NCI-H524 treated with DMSO at 0.1 percent for 48 hours (cell line): ENCODE measurements around the gene NEDD9.

Experiments used
- DNase-seq: peaks from one replicate; lab custom pipeline; 2025; lab: John Stamatoyannopoulos, UW

NEDD9 gene

DNA sequence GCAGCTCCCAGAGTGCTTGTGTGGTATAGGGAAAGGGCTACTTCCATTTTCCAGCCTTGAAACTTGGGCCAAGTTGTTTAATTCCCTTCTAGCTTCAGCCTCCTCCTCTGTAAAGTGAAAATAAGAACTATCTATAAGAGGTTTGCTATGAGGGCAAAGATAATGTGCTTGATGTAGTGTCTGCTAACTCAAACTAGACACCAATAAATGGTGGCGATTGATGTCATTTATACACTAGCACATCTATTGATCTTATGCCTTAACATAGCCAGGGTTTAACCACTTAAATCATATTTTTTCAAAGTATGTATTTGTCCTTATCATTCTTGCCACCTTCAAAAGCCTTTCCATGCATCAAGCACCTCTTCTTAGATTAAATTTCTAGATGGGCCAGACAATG, 55.2 kb downstream of the NEDD9 start:
- no peak for DNase-seq

DNA sequence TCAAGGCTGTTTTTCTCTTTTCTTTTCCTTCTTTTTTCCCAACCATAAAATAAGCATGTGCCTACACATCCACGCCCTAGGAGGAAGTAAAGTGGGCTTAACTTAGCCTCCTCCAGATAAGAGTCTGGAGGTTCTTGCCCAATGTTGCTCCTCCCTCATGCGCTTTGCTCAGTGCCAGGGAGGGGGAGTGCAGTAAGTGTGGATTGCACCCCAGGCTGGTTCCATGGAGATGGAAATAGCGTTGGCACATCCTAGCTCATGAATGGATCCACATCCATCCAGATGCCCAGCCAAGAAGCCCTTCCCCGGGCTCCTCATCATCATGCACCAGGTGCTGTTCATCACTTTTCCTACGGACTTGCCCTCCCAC, 58.2 kb downstream of the NEDD9 start:
- DNase-seq: no peak

- no peak for DNase-seq
Measured at GRCh38 chr6:11172501-11173327, 59.8 kb downstream of the NEDD9 start.

GRCh38 chr6:11171952-11172351, 60.5 kb downstream of the NEDD9 start:
- DNase-seq: no peak

DNA sequence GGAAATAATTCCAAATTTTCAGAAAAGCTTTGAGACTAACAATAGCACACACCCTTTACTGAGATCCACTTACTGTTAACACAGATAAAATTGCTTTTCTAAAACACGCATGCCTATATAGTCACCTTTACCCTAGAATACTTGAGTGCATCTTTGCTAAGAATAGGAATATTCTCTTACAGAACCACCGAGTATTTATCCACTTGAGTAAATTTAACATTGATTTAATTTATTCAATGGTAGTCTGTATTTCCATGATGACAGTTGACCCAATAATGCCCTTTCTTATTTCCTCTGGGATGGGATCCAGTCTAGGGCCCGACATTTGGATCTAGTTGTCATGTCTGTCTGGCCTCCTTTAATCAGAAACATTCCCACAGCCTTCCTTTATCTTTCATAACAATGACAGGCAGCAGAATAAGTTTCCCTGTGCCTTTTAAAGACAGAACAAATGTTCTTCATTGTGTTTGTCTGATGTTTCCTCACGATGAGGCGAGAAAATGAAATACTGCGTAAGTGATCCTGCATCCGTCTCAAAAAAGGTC, 64.3 kb downstream of the NEDD9 start:
- no peak for DNase-seq

GRCh38 chr6:11166948-11167347, 65.5 kb downstream of the NEDD9 start:
- DNase-seq: no peak

DNA sequence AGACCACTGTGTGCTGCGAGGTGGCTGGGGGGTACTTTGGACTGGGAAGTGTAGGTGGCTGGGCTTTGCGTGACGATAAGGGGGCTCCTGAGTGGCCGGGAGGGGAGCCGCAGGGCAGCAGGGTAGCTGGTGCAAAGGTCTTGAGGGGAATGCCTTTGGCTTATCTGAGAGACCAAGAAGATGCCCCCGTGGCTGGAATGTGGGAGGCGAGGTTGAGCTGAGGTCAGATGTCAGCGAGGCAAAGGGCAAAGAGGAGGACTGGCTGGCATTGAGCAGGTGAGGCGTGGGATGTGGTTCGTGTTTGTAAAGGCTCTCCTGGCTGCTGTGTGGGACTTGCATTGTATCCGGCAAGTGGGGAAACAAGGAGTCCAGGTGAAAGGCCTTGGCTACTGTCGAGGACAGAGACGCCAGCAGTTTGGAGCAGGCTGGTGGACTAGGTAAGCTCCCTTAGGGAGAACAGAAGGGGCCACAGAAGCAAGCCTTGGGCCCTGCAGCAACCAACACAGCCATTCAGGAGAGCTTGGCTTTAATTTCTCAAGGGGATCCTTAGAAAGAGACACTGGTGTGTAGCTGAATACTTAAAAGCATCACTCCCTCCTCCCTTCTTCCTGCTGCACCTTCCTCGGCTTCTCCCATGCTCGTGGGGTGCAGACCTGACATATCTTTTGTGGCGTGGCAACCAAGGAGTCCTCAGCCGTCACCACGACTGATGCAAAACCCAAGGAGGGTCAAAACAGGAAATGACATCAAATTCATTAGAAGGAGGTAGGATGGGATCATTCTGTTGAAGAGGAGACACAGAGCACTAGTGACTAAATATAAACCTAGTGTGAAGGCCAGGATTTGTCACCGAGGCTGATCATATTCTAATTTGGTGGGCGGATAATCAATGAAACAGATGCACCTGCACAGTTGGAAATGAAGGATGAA, 67.5 kb downstream of the NEDD9 start:
- DNase-seq: no peak

- no peak for DNase-seq
Measured at GRCh38 chr6:11163932-11164331, 68.5 kb downstream of the NEDD9 start.

DNA sequence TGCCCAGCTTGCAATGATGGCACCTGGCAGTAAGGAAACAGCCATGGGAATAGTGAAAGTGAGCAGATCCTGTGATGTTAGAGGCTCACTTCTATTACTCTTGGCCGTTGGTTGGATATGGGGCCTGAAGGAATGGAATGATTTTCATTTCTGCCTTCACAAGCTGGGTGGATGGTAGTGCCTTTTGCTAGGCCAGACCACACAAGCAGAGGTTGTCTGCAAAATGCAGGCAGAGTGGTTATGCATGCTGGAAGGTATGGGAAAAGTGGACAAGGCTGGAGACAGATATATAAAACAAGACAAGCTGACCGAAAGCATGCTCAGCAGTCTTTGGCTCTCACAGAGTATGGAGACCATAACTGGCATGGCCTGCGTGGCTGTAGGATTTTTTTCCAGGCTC, 70.2 kb downstream of the NEDD9 start:
- no peak for DNase-seq

DNA sequence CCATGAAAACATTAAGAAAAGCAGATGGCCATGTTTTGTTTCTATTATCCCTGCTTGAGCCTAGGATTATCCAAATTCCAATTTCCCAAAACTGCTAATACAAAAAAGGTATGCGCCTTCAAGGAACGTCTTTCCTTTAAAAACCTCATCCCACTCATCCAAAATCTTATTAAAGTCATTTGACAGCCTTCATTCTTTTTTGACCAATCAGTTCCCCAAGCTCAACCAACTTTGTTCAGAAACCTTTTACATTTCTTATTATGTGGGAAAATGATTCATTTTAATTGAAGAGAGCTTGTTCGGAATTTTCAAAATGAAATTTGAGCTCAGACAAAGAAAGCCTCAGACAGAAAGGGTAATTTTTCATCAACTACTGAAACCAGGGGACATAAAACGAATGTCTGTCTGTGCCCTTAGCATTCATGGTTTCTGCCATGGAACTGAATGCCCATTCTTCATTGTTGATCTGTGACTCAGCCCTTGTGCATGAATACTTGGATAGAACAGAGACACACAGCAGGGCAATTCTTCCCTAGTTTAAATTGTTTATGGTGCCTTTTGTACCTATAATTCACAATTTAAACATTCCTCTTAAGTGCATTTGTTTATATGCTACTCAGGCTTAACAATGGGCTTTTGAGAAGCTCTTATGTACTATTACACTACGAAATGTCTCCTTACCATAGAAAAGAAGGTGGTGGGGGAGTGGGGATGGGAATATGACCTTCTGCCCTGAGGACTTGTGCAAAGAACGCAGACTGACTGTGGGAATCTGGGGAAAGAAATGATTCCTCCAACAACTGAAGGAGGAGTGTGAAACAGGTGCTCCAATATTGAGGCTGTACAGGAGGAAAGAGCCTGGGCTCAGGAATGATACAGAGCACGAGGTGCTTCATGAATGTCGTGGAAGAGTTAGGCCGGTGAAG, 71.2 kb downstream of the NEDD9 start:
- DNase-seq: no peak

DNA sequence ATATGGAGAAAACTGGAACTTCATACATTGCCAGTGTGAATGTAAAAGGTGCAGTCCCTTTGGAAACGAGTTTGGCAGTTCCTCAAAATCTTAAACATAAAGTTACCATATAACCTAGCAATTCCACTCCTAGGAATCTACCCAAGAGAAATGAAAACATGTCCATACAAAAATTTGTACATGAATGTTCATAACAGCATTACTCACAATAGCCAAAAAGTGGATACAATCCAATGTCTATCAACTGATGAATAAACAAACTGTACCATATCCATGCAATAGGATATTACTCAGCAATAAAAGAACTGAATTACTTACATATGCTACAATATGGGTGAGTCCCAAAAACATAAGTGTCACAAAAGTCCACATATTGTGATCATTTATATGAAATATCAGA, 72.3 kb downstream of the NEDD9 start:
- DNase-seq: no peak

DNA sequence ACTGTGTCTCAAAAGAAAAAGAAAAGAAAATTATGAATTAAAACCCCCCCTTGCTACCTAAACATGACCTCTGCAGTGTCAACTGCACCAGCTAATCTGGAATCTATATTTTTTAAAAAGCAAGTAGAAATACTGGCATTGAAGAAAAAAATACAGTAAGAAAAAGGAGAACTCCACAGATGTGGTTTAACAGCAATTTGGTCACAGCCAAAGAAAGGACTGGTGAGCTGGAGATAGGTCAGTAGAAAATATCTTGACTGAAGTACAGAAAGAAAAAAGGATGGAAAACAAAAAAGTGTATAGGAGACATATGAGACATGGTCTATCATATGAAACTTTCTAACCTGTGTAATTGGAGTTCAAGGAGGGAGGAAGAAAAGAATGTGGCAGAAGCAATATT, 76.9 kb downstream of the NEDD9 start:
- no peak for DNase-seq

- no peak for DNase-seq
Measured at GRCh38 chr6:11153447-11153846, 79.0 kb downstream of the NEDD9 start.

GRCh38 chr6:11152581-11152980, 79.9 kb downstream of the NEDD9 start:
- peak; percentile 28 for DNase-seq

DNA sequence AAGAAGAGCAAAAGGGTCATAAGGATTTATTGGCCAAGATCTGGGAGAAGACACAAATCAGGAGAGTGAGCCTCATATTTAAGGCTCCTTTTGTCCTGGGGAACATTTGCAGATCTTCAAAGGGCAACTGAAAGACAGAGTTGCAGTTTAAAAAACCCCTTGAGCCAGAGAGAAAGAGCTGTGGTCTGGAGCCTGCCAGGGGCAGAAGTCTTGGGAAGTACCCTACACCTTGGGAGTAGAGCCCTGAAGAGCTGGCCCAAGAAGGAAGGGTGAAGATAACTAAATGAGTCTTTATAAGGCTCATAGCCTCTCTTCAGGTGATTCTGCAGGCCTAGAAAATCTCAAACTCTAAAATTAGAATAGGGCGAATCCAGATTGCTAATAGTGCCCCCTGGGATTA, 81.0 kb downstream of the NEDD9 start:
- no peak for DNase-seq

DNA sequence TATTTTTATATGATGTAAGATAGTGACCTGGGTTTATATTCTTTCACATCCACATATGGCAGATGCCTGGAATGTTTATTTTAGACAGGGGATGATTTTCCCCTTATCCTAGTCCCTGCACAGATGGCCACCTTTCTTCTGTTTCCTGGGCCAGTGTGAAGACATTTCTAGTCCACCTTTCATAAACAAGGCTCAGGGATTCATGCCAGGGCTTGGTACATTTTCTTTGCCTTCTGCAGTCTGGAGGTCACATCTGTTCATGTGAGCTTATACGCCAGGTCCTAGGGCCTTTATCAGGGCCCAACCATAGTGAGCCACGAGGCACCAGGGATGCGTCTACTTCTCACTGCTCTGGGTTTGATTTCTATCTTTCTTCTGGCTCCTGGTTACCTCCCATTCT, 82.9 kb downstream of the NEDD9 start:
- peak; percentile 67 for DNase-seq

- DNase-seq: no peak
Measured at GRCh38 chr6:11146117-11146826, 86.2 kb downstream of the NEDD9 start.

DNA sequence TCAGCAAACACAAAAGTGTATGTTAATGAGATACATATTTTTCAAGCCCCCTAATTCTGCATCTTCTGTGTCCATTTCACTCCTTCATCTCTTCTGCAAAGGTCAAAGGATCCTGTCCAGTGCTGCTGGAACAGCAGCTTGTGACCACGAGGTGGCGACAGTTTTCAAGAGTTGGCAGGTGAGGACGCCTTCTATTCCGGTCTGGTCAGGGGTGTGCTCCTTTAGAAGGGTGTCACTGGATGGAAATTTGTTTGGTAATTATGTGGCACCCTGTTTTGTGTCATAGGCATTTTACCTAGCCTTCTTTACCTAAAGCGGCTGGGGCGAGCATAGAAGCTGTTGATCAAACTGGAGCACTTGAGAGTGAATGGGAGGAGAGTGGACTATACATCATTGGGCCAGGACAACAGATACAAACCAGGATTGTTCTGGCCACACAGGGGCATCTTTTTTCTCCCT, 88.0 kb downstream of the NEDD9 start:
- DNase-seq: no peak

DNA sequence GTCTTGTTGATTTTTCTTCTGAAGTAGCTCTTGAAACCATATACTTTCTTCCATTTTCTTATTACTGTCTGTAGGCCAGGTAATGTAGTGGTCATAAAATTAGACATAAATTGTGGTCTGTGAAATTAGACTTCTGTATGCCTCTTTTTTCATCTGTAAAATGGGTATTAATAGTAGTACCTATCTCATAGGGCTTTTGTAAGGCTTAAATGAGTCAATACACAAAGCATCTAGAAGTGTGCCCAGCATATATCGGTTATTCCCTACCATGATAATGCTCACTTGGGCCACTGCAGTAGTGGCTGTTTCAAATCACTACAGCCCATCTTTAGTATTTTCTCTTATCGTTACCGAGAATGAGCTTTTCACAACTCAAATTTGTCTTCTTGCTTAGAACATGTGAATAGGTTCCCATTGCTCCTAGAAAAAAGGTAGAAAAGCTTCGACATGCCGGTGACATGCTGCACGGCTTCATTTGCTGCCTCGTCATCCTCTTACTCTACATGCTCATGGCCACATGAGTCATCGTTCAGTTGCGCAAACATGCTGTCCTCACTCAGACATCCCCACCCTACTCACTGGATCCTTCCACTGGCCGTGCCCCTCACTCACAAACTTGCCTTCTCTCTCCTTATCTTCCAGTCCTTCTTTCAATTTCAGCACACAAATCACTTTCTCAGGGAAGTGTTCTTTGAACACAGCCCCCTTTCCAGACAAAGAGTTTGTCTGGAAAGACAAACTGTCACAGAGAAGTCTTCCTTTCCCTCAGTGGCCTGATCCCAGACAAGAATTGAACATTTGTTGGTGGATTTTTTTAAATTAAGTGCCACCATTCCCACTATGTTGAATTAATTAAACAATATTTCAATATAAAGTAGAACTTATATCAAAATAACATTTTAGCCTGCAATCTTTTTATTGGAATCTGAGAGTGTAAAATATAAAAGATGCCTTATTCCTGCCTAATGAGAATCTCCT, 88.8 kb downstream of the NEDD9 start:
- DNase-seq: no peak
